Effector memory CD8-positive, alpha-beta T cell (primary cell): ENCODE measurements around the gene PLEK.
A peak's percentile ranks its signal among the peaks of the same experiment; 100 is the strongest.
"Not testable (repeated sequence)": the region's sequence is repeated elsewhere in the genome, so short reads cannot be mapped to it uniquely, and the experiment has no call there.

Experiments used
- ATAC-seq: fragments of 150-1000 bp; cut with Tn5 transposase; replicated peaks from 2 replicates; pipeline ENCODE4 v1.10.0; 2021; ENCODE audit warnings: mild to moderate bottlenecking, moderate library complexity
- DNase-seq, 3 experiments: peaks; one replicate each; pipeline ENCODE4 v3.0.0; 2021
- H3K27ac Mint-ChIP-seq, 2 donors: one replicate each; pipeline ENCODE4 v1.8.0; 2022; ENCODE audit warnings: mild to moderate bottlenecking in 2 of 2, mixed read lengths in 2 of 2, moderate library complexity in 2 of 2
- H3K27me3 Mint-ChIP-seq, 2 donors: one replicate each; pipeline ENCODE4 v1.8.0; 2022; ENCODE audit warnings: mixed read lengths in 2 of 2
- H3K36me3 Mint-ChIP-seq: one replicate; pipeline ENCODE4 v1.8.0; 2022; ENCODE audit warnings: mild to moderate bottlenecking, moderate library complexity, mixed read lengths; ENCODE audit not compliant: insufficient read depth
- H3K4me1 Mint-ChIP-seq, 2 donors: one replicate each; pipeline ENCODE4 v1.8.0; 2022; ENCODE audit warnings: low read depth in 2 of 2, mixed read lengths in 2 of 2
- H3K4me3 Mint-ChIP-seq, 2 donors: one replicate each; pipeline ENCODE4 v1.8.0; 2022; ENCODE audit warnings: mild to moderate bottlenecking in 2 of 2, mixed read lengths in 2 of 2, moderate library complexity in 2 of 2
- H3K9me3 Mint-ChIP-seq, 2 donors: one replicate each; pipeline ENCODE4 v1.8.0; 2022; ENCODE audit warnings: mixed read lengths in 2 of 2

The PLEK gene

DNA sequence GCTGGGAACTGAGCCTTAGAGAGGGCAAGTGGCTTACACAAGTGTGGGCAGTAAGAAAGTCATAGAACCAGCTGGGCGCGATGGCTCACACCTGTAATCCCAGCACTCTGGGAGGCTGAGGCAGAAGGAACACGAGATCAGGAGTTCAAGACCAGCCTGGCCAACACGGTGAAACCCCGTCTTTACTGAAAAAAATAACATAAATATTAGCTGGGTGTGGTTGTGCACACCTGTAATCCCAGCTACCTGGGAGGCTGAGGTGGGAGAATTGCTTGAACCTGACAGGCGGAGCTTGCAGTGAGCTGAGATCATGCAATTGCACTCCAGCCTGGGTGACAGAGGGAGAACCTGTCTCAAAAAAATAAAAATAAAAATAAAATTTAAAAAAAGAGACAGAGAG is 13.7 kb downstream of the PLEK start:
- peaks cover 59% of the 10 kb centered on the region for H3K36me3 Mint-ChIP-seq
- not testable (repeated sequence) for DNase-seq, H3K27me3 Mint-ChIP-seq, H3K9me3 Mint-ChIP-seq, ATAC-seq
- peak overlapping the region; percentile 61 to 75 for H3K4me3 Mint-ChIP-seq
- H3K4me1 Mint-ChIP-seq = peaks cover 71 to 84% of the 10 kb centered on the region in 2 donors
- peak overlapping the region; percentile 84 to 92 for H3K27ac Mint-ChIP-seq

DNA sequence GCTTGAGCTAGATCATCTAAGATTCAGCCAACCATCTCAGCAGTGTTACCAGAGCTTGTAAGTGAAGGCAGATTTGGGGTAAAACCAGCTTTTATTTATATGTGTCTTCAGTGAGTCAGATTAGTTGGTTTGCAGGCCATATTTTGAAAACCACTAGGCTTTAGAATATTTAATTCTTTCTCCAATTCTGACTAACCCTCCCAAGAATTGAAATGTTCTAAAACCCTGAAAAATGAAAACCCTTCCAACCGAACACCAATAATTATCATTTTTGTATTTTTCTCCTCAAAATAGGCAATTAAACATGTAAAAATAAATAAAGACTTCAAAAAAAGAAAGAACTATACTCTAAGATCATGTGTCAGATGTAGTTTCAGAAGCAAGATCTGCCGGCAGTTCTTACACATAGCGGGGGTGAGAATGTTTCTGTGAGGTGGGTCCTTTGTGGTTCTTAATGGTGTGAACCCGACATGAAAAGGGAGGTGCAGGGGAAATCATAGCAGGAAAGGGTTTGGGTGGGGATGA is 14.2 kb downstream of the PLEK start:
- Mint-ChIP-seq H3K27ac (peak overlapping the region; percentile 84 to 92), H3K27me3 (no peaks in the 10 kb centered on the region), H3K36me3 (peaks cover 63% of the 10 kb centered on the region), H3K4me1 (peaks cover 70 to 84% of the 10 kb centered on the region in 2 donors), H3K4me3 (peak overlapping the region; percentile 63 to 75), H3K9me3 (no peaks in the 10 kb centered on the region)
- DNase-seq (peak; percentile 45 to 47 (median 47)), ATAC-seq (peak; percentile 95)

DNA sequence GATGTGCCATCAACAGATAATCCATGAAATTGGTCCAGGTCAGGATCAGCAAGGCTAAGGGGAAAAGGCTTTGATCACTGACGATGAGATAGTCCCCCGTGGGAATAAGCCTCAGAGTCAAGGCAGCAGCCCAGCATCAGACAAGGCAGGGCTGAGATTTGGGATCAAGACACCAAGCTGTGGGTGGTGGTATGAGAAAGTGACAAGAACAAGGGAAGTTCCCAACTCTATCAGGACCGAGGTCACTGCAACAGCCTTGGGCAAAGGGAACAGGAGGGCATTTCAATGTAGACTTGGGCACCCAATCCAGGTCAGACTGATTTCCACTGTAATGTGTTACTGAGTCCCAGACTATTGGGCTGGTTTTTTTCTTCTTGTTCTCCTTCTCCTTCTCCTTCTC is 18.7 kb downstream of the PLEK start:
- Mint-ChIP-seq H3K9me3 (no peaks in the 10 kb centered on the region), H3K4me3 (peak overlapping the region; percentile 46 to 63), H3K36me3 (peaks cover 76% of the 10 kb centered on the region), H3K27ac (peak overlapping the region; percentile 87 to 92), H3K4me1 (peaks cover 76 to 87% of the 10 kb centered on the region in 2 donors), H3K27me3 (no peaks in the 10 kb centered on the region)
- no peak for DNase-seq
- ATAC-seq = no peak

DNA sequence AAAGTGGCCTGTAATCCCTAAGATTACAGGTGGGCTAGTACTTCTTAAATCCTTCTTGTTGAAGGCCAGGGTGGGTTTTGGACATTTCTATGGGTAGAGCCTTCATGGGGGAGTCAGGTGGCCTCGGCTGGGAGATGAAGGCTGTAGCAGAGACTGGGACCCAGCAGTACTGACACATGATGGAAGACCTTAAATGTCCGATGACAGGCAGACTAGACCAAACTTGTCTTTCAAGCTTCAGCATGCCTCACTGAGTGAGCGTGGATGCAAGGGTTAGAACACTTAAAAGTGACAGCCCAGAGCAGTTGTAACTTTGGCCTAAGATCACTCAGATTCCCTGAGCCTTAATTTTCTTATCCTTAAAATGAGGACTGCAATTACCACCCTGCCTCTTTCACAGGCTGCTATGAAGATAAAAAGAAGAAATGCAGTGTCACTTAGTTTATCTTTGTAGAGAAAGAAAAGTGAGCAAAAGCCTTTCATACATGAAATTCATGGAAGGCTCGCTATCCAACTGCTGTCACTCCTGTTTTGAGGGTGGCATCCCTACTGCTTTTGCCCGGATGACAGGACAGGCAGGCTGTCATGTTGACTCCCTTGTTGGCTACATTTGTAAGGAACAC is 19.5 kb downstream of the PLEK start:
- peaks cover 77% of the 10 kb centered on the region for H3K36me3 Mint-ChIP-seq
- H3K4me1 Mint-ChIP-seq = peaks cover 77 to 89% of the 10 kb centered on the region in 2 donors
- H3K27ac Mint-ChIP-seq = peak overlapping the region; percentile 87 to 92
- DNase-seq (no peak), ATAC-seq (no peak)
- H3K27me3 Mint-ChIP-seq = no peaks in the 10 kb centered on the region
- H3K9me3 Mint-ChIP-seq = no peaks in the 10 kb centered on the region
- peak overlapping the region; percentile 46 to 49 for H3K4me3 Mint-ChIP-seq

DNA sequence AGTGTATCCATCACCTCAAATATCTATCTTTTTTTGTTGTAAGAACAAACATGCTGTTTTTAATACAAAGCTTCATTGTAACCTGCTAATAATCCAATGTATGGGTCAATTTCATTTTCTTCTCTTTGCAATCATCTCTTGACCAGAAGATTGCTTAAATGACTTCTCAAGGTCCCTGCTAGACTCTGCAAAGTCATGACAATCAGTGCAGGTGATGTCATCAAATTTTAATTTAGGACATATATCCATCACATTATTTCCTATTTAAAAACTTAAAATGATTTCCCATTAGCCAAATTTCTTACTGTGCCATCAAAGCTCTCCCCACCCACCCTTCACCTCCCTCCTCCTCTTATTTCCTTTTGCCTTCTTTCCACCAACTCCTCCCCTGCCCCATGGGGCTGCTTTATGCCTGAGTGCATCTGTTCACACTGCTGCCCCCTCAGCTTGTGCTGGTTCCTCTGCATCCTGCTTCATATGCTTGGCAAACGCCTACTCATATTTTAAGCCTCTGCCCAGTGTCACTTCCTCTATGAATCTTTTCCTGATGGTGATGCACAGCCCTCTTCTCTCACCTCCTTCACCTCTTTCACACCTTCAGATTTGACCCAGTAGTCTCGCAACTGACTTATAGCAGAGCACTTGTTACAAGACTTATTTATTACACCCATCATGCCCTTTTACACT is 20.3 kb downstream of the PLEK start:
- Mint-ChIP-seq H3K4me1 (peaks cover 73 to 81% of the 10 kb centered on the region in 2 donors), H3K27ac (peak overlapping the region; percentile 28 to 92), H3K27me3 (no peaks in the 10 kb centered on the region), H3K9me3 (no peaks in the 10 kb centered on the region), H3K4me3 (peak overlapping the region; percentile 13 to 49), H3K36me3 (peaks cover 76% of the 10 kb centered on the region)
- DNase-seq (peak; percentile 31 to 41 (median 35)), ATAC-seq (peak; percentile 79)

DNA sequence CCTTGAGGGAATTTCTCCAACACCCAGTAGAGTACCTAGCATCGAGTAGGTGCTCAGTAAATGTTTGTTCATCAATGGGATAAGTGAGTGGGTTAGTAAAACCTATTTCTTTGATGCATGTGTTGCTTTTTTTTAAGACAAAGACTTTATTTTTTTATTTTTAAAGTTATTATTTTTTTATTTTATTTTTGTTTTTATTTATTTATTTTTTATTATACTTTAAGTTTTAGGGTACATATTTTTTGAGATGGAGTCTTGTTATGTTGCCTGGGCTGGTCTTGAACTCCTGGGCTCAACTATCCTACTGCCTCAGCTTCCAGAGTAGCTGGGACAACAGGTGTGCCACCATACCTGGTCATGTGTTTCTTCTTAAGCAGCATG is 20.8 kb downstream of the PLEK start:
- Mint-ChIP-seq H3K4me3 (peak overlapping the region; percentile 13 to 49), H3K4me1 (peaks cover 68 to 77% of the 10 kb centered on the region in 2 donors), H3K36me3 (peaks cover 76% of the 10 kb centered on the region), H3K27me3 (no peaks in the 10 kb centered on the region), H3K27ac (peak overlapping the region; percentile 92 to 95), H3K9me3 (no peaks in the 10 kb centered on the region)
- no peak for DNase-seq
- no peak for ATAC-seq

DNA sequence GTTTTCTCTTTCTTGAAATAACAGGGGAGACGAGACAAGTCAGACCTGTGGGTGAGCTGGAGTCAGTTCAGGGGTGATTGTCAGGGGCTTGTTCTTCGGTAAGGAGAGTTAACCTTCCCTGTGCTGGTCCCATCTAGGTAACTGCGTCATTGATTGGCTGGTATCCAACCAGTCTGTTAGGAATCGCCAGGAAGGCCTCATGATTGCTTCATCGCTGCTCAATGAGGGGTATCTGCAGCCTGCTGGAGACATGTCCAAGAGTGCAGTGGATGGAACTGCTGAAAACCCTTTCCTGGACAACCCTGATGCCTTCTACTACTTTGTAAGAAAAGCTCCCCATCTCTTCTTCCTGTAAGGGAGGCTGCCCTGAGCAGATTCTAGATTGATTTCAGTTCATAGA is 21.3 kb downstream of the PLEK start:
- Mint-ChIP-seq H3K9me3 (no peaks in the 10 kb centered on the region), H3K27me3 (no peaks in the 10 kb centered on the region), H3K4me3 (peak overlapping the region; percentile 31 to 41), H3K27ac (peak overlapping the region; percentile 92 to 95), H3K4me1 (peaks cover 71 to 81% of the 10 kb centered on the region in 2 donors), H3K36me3 (peaks cover 76% of the 10 kb centered on the region)
- ATAC-seq (no peak), DNase-seq (no peak)

DNA sequence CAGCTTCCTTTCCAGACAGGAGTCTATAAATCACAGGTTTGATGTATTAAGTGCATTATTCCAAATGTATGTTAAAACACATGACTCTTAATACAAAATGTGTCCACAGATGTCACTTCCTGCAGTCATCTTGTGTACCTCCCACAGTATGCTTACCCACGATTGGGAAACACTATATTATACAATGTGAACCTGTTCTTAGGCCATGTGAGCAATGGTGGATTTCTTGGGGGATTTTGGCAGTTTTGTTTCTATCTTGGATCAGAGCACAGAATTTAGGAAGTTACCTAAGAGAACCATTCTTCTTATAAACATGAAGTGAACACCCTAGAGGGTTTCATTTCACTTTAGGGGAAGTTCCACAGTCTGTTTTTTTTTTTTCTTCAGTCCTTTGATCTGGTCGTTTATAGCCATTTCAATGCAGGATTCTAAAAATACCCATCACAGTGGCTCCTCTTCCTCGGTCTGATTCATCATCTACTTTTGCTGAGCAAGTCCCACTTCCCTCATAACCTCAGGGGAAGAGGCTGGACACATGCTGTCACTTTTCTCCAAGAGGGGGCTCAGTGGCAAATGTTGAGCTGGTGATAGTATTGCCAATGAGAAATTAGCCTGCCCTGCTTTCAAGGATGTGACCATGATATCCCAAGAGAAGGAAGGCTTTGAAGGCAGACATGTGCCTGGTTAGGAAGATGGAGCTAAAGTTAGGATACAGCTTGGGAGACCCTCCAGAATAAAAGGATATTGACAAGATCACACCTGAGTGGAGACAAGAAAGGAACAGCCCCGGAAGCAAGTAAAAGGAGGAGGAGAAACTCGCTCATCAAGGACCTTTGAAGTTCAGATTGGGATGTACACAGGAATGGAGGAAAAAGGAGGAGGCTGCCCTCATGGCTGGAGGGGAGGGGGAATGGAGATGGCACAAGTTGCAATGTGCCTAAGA is 22.6 kb downstream of the PLEK start:
- DNase-seq (no peak), ATAC-seq (peak; percentile 58)
- Mint-ChIP-seq H3K4me3 (peak overlapping the region; percentile 67 to 82), H3K4me1 (peaks cover 66 to 81% of the 10 kb centered on the region in 2 donors), H3K36me3 (peaks cover 77% of the 10 kb centered on the region), H3K27ac (peak overlapping the region; percentile 92 to 95), H3K9me3 (no peaks in the 10 kb centered on the region), H3K27me3 (no peaks in the 10 kb centered on the region)

DNA sequence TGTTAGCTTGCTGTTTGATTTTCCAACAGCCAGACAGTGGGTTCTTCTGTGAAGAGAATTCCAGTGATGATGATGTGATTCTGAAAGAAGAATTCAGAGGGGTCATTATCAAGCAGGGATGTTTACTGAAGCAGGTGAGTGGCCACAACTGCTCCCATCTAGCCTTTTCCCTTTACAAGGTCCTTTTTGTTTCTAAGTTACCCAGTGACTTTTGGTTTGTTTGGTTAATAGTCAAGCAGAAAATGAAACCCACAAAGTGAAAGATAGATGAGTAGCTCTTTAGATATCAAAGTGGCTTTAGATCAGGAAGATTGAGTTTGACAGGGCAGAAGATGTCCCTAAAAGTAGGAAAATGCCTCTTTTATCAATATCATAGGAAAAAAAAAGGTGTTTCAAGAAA is 23.3 kb downstream of the PLEK start:
- Mint-ChIP-seq H3K27me3 (no peaks in the 10 kb centered on the region), H3K36me3 (peaks cover 76% of the 10 kb centered on the region), H3K4me3 (peak overlapping the region; percentile 67 to 82), H3K9me3 (no peaks in the 10 kb centered on the region), H3K27ac (peak overlapping the region; percentile 92 to 95), H3K4me1 (peaks cover 65 to 81% of the 10 kb centered on the region in 2 donors)
- no peak for ATAC-seq
- no peak for DNase-seq

DNA sequence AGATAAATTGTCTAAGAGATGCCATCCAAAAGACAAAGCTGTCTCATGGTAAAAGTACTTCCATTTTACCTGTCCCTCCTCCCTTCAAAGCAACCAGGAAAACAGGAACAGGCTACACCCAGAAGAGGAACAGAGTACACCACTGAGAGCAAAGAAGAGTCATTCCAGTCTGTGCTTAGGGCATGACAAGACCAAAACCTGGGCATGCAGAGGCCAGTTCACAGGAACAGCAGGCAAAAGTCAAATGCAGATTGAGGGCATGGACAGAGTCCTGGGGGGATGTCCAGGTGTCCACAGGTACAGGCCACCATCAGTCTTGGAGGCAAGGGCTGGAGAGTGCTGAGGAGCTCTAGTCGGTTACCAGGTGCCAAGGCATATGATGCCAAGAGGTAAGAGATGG is 23.7 kb downstream of the PLEK start:
- H3K36me3 Mint-ChIP-seq = peaks cover 76% of the 10 kb centered on the region
- peaks cover 61 to 79% of the 10 kb centered on the region in 2 donors for H3K4me1 Mint-ChIP-seq
- ATAC-seq (no peak), DNase-seq (no peak)
- no peaks in the 10 kb centered on the region for H3K27me3 Mint-ChIP-seq
- H3K4me3 Mint-ChIP-seq = peak overlapping the region; percentile 67 to 82
- H3K9me3 Mint-ChIP-seq = no peaks in the 10 kb centered on the region
- peak overlapping the region; percentile 92 to 95 for H3K27ac Mint-ChIP-seq

DNA sequence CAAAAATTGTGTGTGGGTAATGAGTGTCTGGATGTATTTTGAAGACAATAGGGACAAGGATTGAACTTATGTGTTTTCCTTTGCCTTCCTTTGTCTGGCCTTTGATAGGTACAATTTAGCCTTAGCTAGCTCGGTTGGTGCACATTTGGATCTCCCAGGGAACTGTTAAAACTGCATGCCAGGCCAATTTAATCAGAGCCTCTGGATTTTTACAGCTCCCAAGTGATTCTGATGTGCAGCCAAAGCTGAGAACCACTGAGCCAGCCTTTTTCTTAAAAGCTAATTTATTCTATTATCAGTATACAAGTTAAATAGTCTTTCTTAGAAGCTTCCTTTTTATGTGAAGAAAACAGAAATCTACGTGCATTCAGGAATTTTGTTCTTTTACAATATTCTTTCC is 25.0 kb downstream of the PLEK start:
- Mint-ChIP-seq H3K4me3 (peak overlapping the region in 1 of 2 donors; percentile 82), H3K4me1 (peaks cover 59 to 73% of the 10 kb centered on the region in 2 donors), H3K27me3 (no peaks in the 10 kb centered on the region), H3K9me3 (no peaks in the 10 kb centered on the region), H3K27ac (peak overlapping the region; percentile 92 to 95), H3K36me3 (peaks cover 82% of the 10 kb centered on the region)
- no peak for ATAC-seq
- DNase-seq = no peak

DNA sequence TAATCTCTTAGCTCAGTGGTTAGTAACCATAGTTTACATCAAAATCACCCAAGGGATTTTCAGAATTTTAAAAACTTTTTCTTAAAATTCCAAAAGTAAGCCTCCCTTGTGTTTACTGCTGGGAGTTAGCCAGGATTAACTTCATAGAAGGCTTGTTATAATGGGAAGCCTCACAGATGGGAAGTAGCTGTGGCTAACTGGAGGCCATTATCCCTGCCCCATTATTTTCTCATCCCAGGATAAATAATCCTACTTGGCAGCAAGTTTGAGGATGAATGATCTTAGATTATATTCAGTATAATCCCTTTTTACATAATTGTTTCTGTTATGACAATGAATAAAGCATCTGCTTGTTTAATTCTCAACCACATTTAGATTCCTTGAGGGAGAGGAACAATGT is 25.5 kb downstream of the PLEK start:
- Mint-ChIP-seq H3K27me3 (no peaks in the 10 kb centered on the region), H3K9me3 (no peaks in the 10 kb centered on the region), H3K4me3 (peak overlapping the region in 1 of 2 donors; percentile 31), H3K36me3 (peaks cover 84% of the 10 kb centered on the region), H3K4me1 (peaks cover 58 to 71% of the 10 kb centered on the region in 2 donors), H3K27ac (peak overlapping the region in 1 of 2 donors; percentile 92)
- DNase-seq = no peak
- no peak for ATAC-seq

DNA sequence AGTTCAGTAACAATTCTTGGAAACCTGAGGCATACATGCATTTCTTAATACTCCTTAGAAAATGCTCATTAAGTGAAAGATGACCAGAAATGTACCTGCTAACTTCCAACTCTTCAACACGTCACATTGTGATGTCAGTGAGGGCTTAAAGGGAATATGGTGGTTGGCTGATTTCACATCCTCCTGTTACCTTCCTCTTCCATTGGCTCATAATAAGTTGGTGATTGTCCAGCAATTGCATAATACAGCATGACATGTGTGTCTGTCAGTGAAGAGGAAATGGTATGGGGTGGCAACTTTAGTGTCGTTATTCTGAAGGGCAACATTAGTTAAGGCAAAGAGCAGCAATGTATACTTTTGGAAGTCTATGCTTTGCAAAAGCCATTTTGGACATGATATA is 26.0 kb downstream of the PLEK start:
- Mint-ChIP-seq H3K27me3 (no peaks in the 10 kb centered on the region), H3K36me3 (peaks cover 87% of the 10 kb centered on the region), H3K9me3 (no peaks in the 10 kb centered on the region), H3K4me3 (peak overlapping the region in 1 of 2 donors; percentile 31), H3K27ac (peak overlapping the region in 1 of 2 donors; percentile 92), H3K4me1 (peaks cover 59 to 71% of the 10 kb centered on the region in 2 donors)
- ATAC-seq (no peak), DNase-seq (no peak)
